AG10803 (cell line): ENCODE measurements around the gene ZNF600.
"Not testable (repeated sequence)": the region's sequence is repeated elsewhere in the genome, so short reads cannot be mapped to it uniquely, and the experiment has no call there.

Source experiments
- DNase-seq: peaks from one replicate; pipeline ENCODE4 v3.0.0; 2010; ENCODE audit warnings: low read depth
- H3K4me3 ChIP-seq: 2 replicates; pipeline ENCODE4 v1.5.1; 2011; ENCODE audit warnings: mild to moderate bottlenecking, low read length, control low read depth
- CTCF ChIP-seq: conservative IDR thresholded peaks from 2 replicates; pipeline ENCODE4 v1.5.1; 2011; ENCODE audit warnings: mild to moderate bottlenecking, low read length, control low read depth, inconsistent platforms

ZNF600 gene

GRCh38 chr19:52786464-52787354 is at the start of gene ZNF600:
TSS of gene ZNF600 (minus strand) at chr19:52786791. CDS start at chr19:52778888, 7,903 bp downstream.
- DNase-seq = peak; percentile 56
- TF ChIP-seq CTCF = peak; percentile 17; the same call in 1 of the 2 replicates
- H3K4me3 ChIP-seq = peak within 1 kb of the TSS; percentile 77

- not testable (repeated sequence) for DNase-seq, H3K4me3 ChIP-seq
Observed at GRCh38 chr19:52834289-52834688, 47.7 kb upstream of the ZNF600 start.

GRCh38 chr19:52833541-52833940 is 47.0 kb upstream of the ZNF600 start:
- H3K4me3 ChIP-seq, DNase-seq: not testable (repeated sequence)

GRCh38 chr19:52829866-52830265 is 43.3 kb upstream of the ZNF600 start:
- H3K4me3 ChIP-seq, DNase-seq: not testable (repeated sequence)

GRCh38 chr19:52825765-52826164 is 39.2 kb upstream of the ZNF600 start:
- H3K4me3 ChIP-seq = no peak overlapping the region
- no peak for DNase-seq
- TF ChIP-seq CTCF = no peak

GRCh38 chr19:52823676-52824075 is 37.1 kb upstream of the ZNF600 start:
- no peak overlapping the region for H3K4me3 ChIP-seq
- no peak for DNase-seq
- no peak for TF ChIP-seq CTCF

GRCh38 chr19:52821204-52821960 is 34.8 kb upstream of the ZNF600 start, which contains the start of gene ZNF28:
TSS of gene ZNF28 (minus strand) at chr19:52821633. CDS start at chr19:52817958, 3,675 bp downstream.
- DNase-seq = peak; percentile 46

GRCh38 chr19:52820472-52821203 is 34.0 kb upstream of the ZNF600 start:
- peak; percentile 24 for DNase-seq
- H3K4me3 ChIP-seq = peak overlapping the region; percentile 67

More at GRCh38 chr19:52821204-52821960, 34.8 kb upstream of the ZNF600 start, which contains the start of gene ZNF28:
- peak within 1 kb of the TSS; percentile 67 for H3K4me3 ChIP-seq

GRCh38 chr19:52809801-52810200 is 23.2 kb upstream of the ZNF600 start:
- no peak for TF ChIP-seq CTCF
- DNase-seq = no peak
- H3K4me3 ChIP-seq = no peak overlapping the region

GRCh38 chr19:52799950-52800640 is 13.5 kb upstream of the ZNF600 start:
- not testable (repeated sequence) for H3K4me3 ChIP-seq, DNase-seq
